A673 (cell line): Measurements from ENCODE around the gene MANSC4. TPM values are rescaled to one million over a fixed set of nuclear protein-coding genes. Genes with fewer than 3 reads are reported as not detected.
A peak's percentile ranks its signal among the peaks of the same experiment; 100 is the strongest.

Experiments used
- Bru-seq: library from RNA; stranded (reverse); fragments of 400-500 nt; gene quantifications from one replicate; lab custom pipeline; 2021; lab: Mats Ljungman, UMichigan
- BruChase-seq, 2 experiments: library from RNA; stranded (reverse); fragments of 400-500 nt; gene quantifications; one replicate each; lab custom pipeline; 2021; lab: Mats Ljungman, UMichigan
- BruUV-seq: library from RNA; stranded (reverse); fragments of 400-500 nt; replicated peaks from 2 replicates; lab custom pipeline; 2021; lab: Mats Ljungman, UMichigan
- CTCF ChIA-PET: fragments of 300-600 bp; sonication (Branson Sonifier 250); formaldehyde crosslinking; loops from one replicate; lab custom pipeline; 2022; ENCODE audit warnings: antibody characterized with exemption; lab: Charles Lee
- POLR2A ChIA-PET: fragments of 300-600 bp; sonication (Branson Sonifier 250); formaldehyde crosslinking; loops from one replicate; lab custom pipeline; 2022; ENCODE audit warnings: antibody characterized with exemption; ENCODE audit not compliant: low non-redundant PET; lab: Charles Lee
- DNase-seq: peaks from one replicate; pipeline ENCODE4 v3.0.0-alpha.2; 2015; ENCODE audit warnings: low spot score
- H3K27ac ChIP-seq: fragments of 200-600 bp; sonication (generic); 2 replicates; pipeline ENCODE4 v1.5.1; 2016; ENCODE audit warnings: mixed run types, low read depth, mild to moderate bottlenecking, mixed read lengths, antibody characterized with exemption, low read length; ENCODE audit not compliant: poor library complexity, severe bottlenecking
- H3K27me3 ChIP-seq: fragments of 200-600 bp; sonication (generic); replicated peaks from 2 replicates; pipeline ENCODE4 v1.6.1; 2017; ENCODE audit warnings: mixed run types, low read depth, mild to moderate bottlenecking, mixed read lengths, antibody characterized with exemption, low read length; ENCODE audit not compliant: insufficient read depth, poor library complexity
- H3K36me3 ChIP-seq: fragments of 200-600 bp; sonication (generic); 2 replicates; pipeline ENCODE4 v1.6.1; 2016; ENCODE audit warnings: mixed run types, mild to moderate bottlenecking, mixed read lengths, antibody characterized with exemption, low read length; ENCODE audit not compliant: insufficient read depth, poor library complexity, severe bottlenecking
- H3K4me1 ChIP-seq: fragments of 200-600 bp; sonication (generic); 2 replicates; pipeline ENCODE4 v1.6.1; 2017; ENCODE audit warnings: mixed run types, mild to moderate bottlenecking, mixed read lengths, antibody characterized with exemption, low read length; ENCODE audit not compliant: insufficient read depth, poor library complexity, severe bottlenecking
- H3K4me3 ChIP-seq: fragments of 200-600 bp; sonication (generic); 2 replicates; pipeline ENCODE4 v1.5.1; 2016; ENCODE audit warnings: low read depth, mixed run types, mild to moderate bottlenecking, mixed read lengths, low read length; ENCODE audit not compliant: poor library complexity, severe bottlenecking
- H3K9me3 ChIP-seq: fragments of 200-600 bp; sonication (generic); 2 replicates; pipeline ENCODE4 v1.6.1; 2016; ENCODE audit warnings: mixed run types, low read depth, mild to moderate bottlenecking, mixed read lengths, antibody characterized with exemption, low read length; ENCODE audit not compliant: poor library complexity, severe bottlenecking
- EZH2 ChIP-seq: fragments of 200-600 bp; sonication (generic); IDR thresholded peaks from 2 replicates; pipeline ENCODE4 v1.6.1; 2017; ENCODE audit warnings: borderline replicate concordance, low read depth, mild to moderate bottlenecking, mixed read lengths, antibody characterized with exemption, low read length; ENCODE audit not compliant: poor library complexity, severe bottlenecking
- intact Hi-C: fragments of 100-400 bp; cut with micrococcal nuclease; formaldehyde crosslinking; loops from one replicate; pipeline ENCODE4 v1.10.0; 2022; ENCODE audit not compliant: unreplicated experiment
- long read RNA-seq: library from polyadenylated mRNA; stranded (forward); transcript quantifications from one replicate; pipeline ENCODE4 v2.0.0, GENCODE V29; 2022
- total RNA-seq: library from RNA; stranded (reverse); gene quantifications from 2 replicates; pipeline ENCODE4 v1.2.3, GENCODE V29; 2021
- TF ChIP-seq, protein P1 (sequence below): fragments of 300-800, 200-600 bp; sonication (generic); conservative IDR thresholded peaks from 2 replicates; pipeline ENCODE4 v1.5.1; 2017; ENCODE audit warnings: low read depth, mild to moderate bottlenecking, antibody characterized with exemption, low read length, moderate library complexity, mixed read lengths

MANSC4 gene
- total RNA-seq, result not detected in 2 replicates
- percentile 13 among the genes with signal in this experiment for Bru-seq, nascent RNA
- not detected for BruChase-seq, experiment 1, labeled RNA remaining after a 2-hour chase
- BruChase-seq, experiment 2, labeled RNA remaining after a 6-hour chase, result percentile 18 among the genes with signal in this experiment
- long read RNA-seq, result 0 reads

DNA sequence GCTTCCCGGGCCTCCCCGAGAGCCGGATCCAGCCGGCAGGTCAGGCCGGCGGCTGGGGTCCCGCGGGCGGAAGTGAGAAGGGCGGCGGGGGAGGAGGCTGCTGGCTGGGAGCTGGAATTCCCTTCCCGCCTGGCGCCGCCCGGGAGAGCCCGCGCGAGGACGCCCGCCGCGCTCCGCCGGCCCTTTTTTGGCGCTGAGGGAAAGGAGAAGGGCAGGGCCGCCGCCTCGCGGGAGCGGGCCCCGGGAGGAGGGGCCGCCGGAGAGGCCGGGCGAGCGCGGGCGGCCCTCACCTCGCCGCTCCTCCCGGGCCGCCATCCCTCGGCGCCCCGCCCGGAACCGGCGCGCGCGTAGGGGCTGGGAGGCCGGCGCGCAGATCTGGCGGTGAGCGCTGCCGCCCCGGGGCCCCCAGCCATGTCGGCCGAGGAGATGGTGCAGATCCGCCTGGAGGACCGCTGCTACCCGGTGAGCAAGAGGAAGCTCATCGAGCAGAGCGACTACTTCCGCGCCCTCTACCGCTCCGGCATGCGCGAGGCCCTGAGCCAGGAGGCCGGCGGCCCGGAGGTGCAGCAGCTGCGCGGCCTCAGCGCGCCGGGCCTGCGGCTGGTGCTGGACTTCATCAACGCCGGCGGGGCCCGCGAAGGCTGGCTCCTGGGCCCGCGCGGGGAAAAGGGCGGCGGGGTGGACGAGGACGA is at the start of gene MANSC4, which contains the start of gene KLHL42:
TSS of gene MANSC4 (minus strand) at position 317 of the 692 bp plus-strand sequence. CDS start 8,960 bp downstream, outside the sequence.
TSS of gene KLHL42 (plus strand) at position 314 of the 692 bp plus-strand sequence. CDS start at position 412, 98 bp downstream.
- ChIA-PET POLR2A (no interaction called here), CTCF (no interaction called here)
- peaks cover 13% of the 10 kb centered on the region for H3K4me1 ChIP-seq
- DNase-seq, result peak; percentile 80
- H3K4me3 ChIP-seq, result peak within 1 kb of the TSS; percentile 87
- no peaks in the 10 kb centered on the region for H3K9me3 ChIP-seq
- BruUV-seq, result no TSS peak
- intact Hi-C loops, result no loop called here
- no peaks in the 10 kb centered on the region for H3K36me3 ChIP-seq
- H3K27me3 ChIP-seq, result no peaks in the 10 kb centered on the region
- TF ChIP-seq, protein P1, sequence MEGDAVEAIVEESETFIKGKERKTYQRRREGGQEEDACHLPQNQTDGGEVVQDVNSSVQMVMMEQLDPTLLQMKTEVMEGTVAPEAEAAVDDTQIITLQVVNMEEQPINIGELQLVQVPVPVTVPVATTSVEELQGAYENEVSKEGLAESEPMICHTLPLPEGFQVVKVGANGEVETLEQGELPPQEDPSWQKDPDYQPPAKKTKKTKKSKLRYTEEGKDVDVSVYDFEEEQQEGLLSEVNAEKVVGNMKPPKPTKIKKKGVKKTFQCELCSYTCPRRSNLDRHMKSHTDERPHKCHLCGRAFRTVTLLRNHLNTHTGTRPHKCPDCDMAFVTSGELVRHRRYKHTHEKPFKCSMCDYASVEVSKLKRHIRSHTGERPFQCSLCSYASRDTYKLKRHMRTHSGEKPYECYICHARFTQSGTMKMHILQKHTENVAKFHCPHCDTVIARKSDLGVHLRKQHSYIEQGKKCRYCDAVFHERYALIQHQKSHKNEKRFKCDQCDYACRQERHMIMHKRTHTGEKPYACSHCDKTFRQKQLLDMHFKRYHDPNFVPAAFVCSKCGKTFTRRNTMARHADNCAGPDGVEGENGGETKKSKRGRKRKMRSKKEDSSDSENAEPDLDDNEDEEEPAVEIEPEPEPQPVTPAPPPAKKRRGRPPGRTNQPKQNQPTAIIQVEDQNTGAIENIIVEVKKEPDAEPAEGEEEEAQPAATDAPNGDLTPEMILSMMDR, result no peak
- no peak for TF ChIP-seq EZH2
- H3K27ac ChIP-seq, result peak within 1 kb of the TSS; percentile 86

DNA sequence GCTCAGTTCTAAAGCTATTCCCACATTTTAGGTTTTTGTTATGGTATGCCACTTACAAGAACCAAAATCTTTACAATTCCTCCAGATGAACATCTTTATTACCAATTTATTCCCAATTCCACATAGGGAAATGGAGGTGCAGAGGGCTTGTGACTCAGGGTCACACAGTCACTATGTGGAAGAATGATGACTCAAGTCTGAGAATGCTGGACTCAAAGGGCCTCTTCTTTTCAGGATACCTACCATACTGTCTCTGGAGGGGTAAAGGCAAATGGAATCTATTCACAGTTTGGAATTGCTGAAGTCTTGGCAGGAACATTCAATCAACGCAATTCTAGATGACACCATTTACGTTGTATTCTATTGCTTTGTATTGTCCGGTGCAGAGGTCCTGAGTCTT is 48.2 kb upstream of the MANSC4 start:
- no peaks in the 10 kb centered on the region for H3K4me1 ChIP-seq
- H3K36me3 ChIP-seq, result no peaks in the 10 kb centered on the region
- H3K27me3 ChIP-seq, result no peaks in the 10 kb centered on the region
- no TSS peak for BruUV-seq
- ChIA-PET CTCF (no interaction called here), POLR2A (no interaction called here)
- no peak for DNase-seq
- TF ChIP-seq, protein P1, result no peak
- no peak for TF ChIP-seq EZH2
- intact Hi-C loops, result no loop called here
- H3K9me3 ChIP-seq, result no peaks in the 10 kb centered on the region
- no peak overlapping the region for H3K4me3 ChIP-seq
- H3K27ac ChIP-seq, result no peak overlapping the region

DNA sequence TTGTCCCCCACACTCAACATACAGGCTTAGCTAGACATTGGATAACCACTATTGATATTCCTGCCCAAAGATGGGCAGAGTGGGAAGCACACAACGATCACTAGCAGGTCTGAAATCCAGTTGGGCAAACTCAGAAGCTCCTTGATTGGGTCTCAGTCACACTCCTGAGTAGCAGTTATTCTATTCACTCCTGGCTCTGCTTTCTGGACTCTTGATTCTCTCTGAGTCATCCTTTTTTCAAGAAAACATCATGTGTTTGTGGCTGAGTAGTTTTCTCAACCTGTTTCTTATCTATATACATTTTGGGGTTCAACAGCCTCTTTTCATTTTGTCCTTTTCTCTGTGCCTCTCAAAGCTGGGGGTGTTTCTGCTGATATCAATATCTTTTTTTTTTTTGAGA is 46.0 kb upstream of the MANSC4 start:
- intact Hi-C loops, result no loop called here
- H3K27me3 ChIP-seq, result no peaks in the 10 kb centered on the region
- no peaks in the 10 kb centered on the region for H3K9me3 ChIP-seq
- no peak for TF ChIP-seq EZH2
- TF ChIP-seq, protein P1, result no peak
- no peak overlapping the region for H3K27ac ChIP-seq
- CTCF ChIA-PET, result no interaction called here
- POLR2A ChIA-PET, result no interaction called here
- no peak for DNase-seq
- no peaks in the 10 kb centered on the region for H3K4me1 ChIP-seq
- BruUV-seq, result no TSS peak
- no peaks in the 10 kb centered on the region for H3K36me3 ChIP-seq
- no peak overlapping the region for H3K4me3 ChIP-seq
